ENCODE results near the gene SHF. TPM values are rescaled to one million over a fixed set of nuclear protein-coding genes. Genes with fewer than 3 reads are reported as not detected.

The SHF gene, protein sequence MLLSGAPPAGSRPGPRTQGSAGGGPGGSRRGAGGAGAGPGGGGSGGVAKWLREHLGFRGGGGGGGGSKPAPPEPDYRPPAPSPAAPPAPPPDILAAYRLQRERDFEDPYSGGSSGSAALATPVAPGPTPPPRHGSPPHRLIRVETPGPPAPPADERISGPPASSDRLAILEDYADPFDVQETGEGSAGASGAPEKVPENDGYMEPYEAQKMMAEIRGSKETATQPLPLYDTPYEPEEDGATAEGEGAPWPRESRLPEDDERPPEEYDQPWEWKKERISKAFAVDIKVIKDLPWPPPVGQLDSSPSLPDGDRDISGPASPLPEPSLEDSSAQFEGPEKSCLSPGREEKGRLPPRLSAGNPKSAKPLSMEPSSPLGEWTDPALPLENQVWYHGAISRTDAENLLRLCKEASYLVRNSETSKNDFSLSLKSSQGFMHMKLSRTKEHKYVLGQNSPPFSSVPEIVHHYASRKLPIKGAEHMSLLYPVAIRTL
- total RNA-seq (ENCODE audit: low replicate concordance), result 1.3 and 1.7 TPM in 2 replicates

DNA sequence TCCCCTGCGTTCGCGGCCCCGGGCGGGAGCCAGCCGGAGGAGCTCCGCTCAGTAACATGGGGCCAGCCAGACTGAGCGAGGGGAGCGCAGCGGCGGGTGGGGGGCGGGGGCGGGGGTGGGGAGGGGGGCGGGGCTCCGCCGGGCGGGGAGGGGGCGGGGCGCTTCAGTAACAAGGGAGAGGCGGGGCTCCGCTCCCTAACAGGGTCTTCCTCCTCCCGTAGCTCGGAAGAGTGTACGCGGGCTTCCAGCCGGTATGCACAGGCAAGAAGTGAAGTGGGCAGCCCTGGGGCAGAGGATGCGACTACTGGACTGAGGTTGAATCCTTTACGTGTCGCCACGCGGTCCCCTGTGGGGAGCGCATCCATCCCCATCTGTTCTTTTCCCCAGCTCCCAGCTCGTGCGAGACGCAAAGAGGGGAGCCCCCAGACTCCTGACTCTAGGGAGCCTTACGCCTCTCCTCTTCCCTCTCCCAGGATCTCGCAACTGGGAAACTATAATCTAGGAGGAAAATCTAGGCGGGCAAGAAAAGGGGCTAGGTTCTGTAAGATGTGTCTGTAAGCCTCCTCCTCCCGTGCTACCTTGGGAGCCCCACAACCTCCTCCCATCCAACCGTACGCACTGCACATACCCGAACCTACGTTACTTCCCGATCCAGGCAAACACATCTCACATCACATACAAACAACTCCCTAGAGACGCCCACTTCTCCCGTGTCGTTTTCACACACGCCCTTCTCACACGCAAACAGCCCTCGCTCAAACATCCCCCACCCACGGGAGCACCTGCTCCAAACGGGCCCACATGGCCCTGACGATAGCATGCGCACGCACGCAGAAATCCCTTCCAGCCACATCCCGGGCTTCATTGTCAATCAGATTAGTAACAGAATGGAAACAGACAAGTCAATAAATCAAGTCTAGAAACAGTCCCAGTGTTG lies at the start of gene SHF:
TSS of gene SHF (minus strand) at position 73 of the 937 bp plus-strand sequence. CDS start at position 58, 15 bp downstream.

DNA sequence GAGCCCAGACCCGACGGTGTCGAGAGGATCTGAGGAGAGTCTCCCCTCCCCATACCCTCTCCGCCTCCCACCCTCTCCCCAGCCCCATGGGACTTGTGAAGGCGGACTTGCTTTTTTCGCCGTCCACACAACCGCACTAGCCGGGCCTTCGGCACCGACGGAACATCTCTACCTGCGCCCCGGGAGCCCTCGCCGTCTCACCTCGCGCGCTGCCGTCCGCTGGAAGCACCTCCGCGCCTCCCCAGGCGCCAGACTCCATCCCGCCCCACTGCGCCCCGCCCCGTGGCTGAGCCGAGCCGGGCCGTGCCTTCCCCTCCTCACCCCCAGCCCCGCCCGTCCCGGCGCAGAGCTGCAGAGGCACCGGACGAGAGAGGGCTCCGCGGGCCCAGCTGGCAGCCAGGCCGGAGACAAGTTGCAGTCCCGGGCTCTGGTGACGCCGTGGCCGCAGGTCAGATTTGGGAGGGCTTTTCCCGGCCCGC lies 58.1 kb downstream of the SHF start, which contains the start of the genes DUOX1 and DUOXA1:
TSS of gene DUOX1 (plus strand) at position 344 of the 479 bp plus-strand sequence. CDS start 1,973 bp downstream, outside the sequence.
TSS of gene DUOXA1 (minus strand) at position 229 of the 479 bp plus-strand sequence. CDS start 6,865 bp downstream, outside the sequence.

Other genes starting within 250 kb of the SHF start
- not detected in 2 replicates for gene TERB2, start 231.3 kb downstream of the SHF start, total RNA-seq (ENCODE audit: low replicate concordance)
- gene SORD, start 164.8 kb downstream of the SHF start, total RNA-seq (ENCODE audit: low replicate concordance), result 7.1 and 9.5 TPM in 2 replicates
- gene DUOX2, start 73.8 kb downstream of the SHF start, total RNA-seq (ENCODE audit: low replicate concordance), result under 0.01 TPM in 1 of 2 replicates, not detected in the other
- gene DUOXA2, start 73.6 kb downstream of the SHF start, total RNA-seq (ENCODE audit: low replicate concordance), result not detected in 2 replicates
- 0.59 TPM in 1 of 2 replicates, not detected in the other for gene DUOXA1, start 58.1 kb downstream of the SHF start, total RNA-seq (ENCODE audit: low replicate concordance)
- 0.08 and 0.59 TPM in 2 replicates for gene DUOX1, start 58.0 kb downstream of the SHF start, total RNA-seq (ENCODE audit: low replicate concordance)
- not detected in 2 replicates for gene SLC28A2, start 64.3 kb upstream of the SHF start, total RNA-seq (ENCODE audit: low replicate concordance)
- gene GATM, start 190.6 kb upstream of the SHF start, total RNA-seq (ENCODE audit: low replicate concordance), result 0.12 and 0.30 TPM in 2 replicates

All from smooth muscle cell of the coronary artery (primary cell).